GM12878 (cell line): ENCODE measurements around the gene EFNA4.

Source experiments
- ASH2L ChIP-seq: fragments of 300-600, 200-600 bp; sonication (generic); IDR thresholded peaks from 2 replicates; pipeline ENCODE4 v1.6.1; 2017; ENCODE audit warnings: low read depth, mild to moderate bottlenecking, borderline replicate concordance
- ATF7 ChIP-seq: fragments of 450-650 bp; IDR thresholded peaks from 2 replicates; pipeline ENCODE4 v1.6.1; 2016; ENCODE audit warnings: low read depth, mild to moderate bottlenecking
- RELA ChIP-seq: fragments of 450-650 bp; IDR thresholded peaks from 2 replicates; pipeline ENCODE4 v1.8.0; 2014; ENCODE audit warnings: borderline replicate concordance; ENCODE audit not compliant: partially characterized antibody
- SMAD1 ChIP-seq: fragments of 450-650 bp; IDR thresholded peaks from 2 replicates; pipeline ENCODE4 v1.6.1; 2018; ENCODE audit warnings: mild to moderate bottlenecking, low read depth; ENCODE audit not compliant: partially characterized antibody
- SPI1 ChIP-seq: IDR thresholded peaks from 2 replicates; pipeline ENCODE4 v1.6.1; 2011; ENCODE audit warnings: low read depth, mild to moderate bottlenecking, low read length, moderate library complexity, borderline replicate concordance; ENCODE audit not compliant: insufficient read depth
- TAF1 ChIP-seq: IDR thresholded peaks from 2 replicates; pipeline ENCODE4 v1.6.1; 2011; ENCODE audit warnings: mild to moderate bottlenecking, low read depth, low read length, borderline replicate concordance
- TF ChIP-seq, protein P1 (sequence below): IDR thresholded peaks from 2 replicates; pipeline ENCODE4 v1.6.1; 2011; ENCODE audit warnings: borderline replicate concordance, low read depth, mild to moderate bottlenecking, moderate library complexity, low read length; ENCODE audit not compliant: insufficient read depth, poor library complexity, severe bottlenecking
- TF ChIP-seq, protein P2 (sequence below): fragments of 450-650 bp; IDR thresholded peaks from 2 replicates; pipeline ENCODE4 v1.6.1; 2017; ENCODE audit warnings: mild to moderate bottlenecking, moderate library complexity
- TF ChIP-seq, protein P3 (sequence below): fragments of 450-650 bp; IDR thresholded peaks from 2 replicates; pipeline ENCODE4 v1.6.1; 2017; ENCODE audit warnings: borderline replicate concordance
- TF ChIP-seq, protein P4 (sequence below): IDR thresholded peaks from 2 replicates; pipeline ENCODE4 v1.6.1; 2012; ENCODE audit warnings: mild to moderate bottlenecking, low read depth, low read length

DNA sequence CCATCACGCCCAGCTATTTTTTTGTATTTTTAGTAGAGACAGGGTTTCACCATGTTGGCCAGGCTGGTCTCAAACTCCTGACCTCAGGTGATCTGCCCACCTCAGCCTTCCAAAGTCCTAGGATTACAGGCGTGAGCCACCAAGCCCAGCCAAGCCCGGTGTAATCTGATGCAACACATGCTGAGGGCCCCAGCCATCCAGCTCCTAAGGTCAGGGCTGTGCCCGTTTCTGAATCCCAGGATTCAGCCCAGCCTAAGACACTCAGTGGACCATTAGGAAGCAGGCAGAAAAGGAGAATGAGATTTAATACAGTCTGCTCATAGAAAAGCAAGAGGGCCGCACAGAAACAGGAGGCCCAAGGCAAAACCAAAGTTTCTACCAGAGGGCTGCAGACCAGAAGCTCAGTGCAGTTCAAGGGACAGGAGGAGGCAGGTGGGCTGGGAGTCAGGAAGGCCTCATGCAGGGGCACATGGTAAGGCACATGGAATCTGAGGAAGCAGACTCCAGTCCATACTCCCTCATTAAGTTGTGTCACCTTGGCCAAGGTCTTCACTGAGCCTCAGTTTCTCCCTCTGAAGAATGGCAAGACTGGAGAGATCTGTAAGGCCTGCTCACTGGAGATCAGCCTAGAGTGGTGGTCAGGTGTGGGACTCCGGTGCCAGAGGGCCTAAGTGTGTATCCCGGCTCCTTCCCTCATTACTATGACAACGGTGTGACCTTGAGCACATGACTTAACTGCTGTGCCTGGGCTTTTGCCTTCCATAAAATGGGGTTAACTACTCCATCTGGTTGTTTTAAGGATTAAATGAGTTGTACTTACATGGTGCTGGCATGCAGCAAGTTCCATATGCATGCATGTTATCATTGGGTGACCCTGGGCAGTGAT lies 14.8 kb upstream of the EFNA4 start:
- TF ChIP-seq, protein P1, sequence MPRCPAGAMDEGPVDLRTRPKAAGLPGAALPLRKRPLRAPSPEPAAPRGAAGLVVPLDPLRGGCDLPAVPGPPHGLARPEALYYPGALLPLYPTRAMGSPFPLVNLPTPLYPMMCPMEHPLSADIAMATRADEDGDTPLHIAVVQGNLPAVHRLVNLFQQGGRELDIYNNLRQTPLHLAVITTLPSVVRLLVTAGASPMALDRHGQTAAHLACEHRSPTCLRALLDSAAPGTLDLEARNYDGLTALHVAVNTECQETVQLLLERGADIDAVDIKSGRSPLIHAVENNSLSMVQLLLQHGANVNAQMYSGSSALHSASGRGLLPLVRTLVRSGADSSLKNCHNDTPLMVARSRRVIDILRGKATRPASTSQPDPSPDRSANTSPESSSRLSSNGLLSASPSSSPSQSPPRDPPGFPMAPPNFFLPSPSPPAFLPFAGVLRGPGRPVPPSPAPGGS = no peak
- TF ChIP-seq, protein P2, sequence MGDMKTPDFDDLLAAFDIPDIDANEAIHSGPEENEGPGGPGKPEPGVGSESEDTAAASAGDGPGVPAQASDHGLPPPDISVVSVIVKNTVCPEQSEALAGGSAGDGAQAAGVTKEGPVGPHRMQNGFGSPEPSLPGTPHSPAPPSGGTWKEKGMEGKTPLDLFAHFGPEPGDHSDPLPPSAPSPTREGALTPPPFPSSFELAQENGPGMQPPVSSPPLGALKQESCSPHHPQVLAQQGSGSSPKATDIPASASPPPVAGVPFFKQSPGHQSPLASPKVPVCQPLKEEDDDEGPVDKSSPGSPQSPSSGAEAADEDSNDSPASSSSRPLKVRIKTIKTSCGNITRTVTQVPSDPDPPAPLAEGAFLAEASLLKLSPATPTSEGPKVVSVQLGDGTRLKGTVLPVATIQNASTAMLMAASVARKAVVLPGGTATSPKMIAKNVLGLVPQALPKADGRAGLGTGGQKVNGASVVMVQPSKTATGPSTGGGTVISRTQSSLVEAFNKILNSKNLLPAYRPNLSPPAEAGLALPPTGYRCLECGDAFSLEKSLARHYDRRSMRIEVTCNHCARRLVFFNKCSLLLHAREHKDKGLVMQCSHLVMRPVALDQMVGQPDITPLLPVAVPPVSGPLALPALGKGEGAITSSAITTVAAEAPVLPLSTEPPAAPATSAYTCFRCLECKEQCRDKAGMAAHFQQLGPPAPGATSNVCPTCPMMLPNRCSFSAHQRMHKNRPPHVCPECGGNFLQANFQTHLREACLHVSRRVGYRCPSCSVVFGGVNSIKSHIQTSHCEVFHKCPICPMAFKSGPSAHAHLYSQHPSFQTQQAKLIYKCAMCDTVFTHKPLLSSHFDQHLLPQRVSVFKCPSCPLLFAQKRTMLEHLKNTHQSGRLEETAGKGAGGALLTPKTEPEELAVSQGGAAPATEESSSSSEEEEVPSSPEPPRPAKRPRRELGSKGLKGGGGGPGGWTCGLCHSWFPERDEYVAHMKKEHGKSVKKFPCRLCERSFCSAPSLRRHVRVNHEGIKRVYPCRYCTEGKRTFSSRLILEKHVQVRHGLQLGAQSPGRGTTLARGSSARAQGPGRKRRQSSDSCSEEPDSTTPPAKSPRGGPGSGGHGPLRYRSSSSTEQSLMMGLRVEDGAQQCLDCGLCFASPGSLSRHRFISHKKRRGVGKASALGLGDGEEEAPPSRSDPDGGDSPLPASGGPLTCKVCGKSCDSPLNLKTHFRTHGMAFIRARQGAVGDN = no peak
- TF ChIP-seq TAF1 = no peak
- TF ChIP-seq SMAD1 = no peak
- TF ChIP-seq, protein P3, sequence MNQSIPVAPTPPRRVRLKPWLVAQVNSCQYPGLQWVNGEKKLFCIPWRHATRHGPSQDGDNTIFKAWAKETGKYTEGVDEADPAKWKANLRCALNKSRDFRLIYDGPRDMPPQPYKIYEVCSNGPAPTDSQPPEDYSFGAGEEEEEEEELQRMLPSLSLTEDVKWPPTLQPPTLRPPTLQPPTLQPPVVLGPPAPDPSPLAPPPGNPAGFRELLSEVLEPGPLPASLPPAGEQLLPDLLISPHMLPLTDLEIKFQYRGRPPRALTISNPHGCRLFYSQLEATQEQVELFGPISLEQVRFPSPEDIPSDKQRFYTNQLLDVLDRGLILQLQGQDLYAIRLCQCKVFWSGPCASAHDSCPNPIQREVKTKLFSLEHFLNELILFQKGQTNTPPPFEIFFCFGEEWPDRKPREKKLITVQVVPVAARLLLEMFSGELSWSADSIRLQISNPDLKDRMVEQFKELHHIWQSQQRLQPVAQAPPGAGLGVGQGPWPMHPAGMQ = no peak
- no peak for TF ChIP-seq ATF7
- no peak for TF ChIP-seq SPI1
- no peak for TF ChIP-seq RELA
- no peak for TF ChIP-seq ASH2L
- TF ChIP-seq, protein P4, sequence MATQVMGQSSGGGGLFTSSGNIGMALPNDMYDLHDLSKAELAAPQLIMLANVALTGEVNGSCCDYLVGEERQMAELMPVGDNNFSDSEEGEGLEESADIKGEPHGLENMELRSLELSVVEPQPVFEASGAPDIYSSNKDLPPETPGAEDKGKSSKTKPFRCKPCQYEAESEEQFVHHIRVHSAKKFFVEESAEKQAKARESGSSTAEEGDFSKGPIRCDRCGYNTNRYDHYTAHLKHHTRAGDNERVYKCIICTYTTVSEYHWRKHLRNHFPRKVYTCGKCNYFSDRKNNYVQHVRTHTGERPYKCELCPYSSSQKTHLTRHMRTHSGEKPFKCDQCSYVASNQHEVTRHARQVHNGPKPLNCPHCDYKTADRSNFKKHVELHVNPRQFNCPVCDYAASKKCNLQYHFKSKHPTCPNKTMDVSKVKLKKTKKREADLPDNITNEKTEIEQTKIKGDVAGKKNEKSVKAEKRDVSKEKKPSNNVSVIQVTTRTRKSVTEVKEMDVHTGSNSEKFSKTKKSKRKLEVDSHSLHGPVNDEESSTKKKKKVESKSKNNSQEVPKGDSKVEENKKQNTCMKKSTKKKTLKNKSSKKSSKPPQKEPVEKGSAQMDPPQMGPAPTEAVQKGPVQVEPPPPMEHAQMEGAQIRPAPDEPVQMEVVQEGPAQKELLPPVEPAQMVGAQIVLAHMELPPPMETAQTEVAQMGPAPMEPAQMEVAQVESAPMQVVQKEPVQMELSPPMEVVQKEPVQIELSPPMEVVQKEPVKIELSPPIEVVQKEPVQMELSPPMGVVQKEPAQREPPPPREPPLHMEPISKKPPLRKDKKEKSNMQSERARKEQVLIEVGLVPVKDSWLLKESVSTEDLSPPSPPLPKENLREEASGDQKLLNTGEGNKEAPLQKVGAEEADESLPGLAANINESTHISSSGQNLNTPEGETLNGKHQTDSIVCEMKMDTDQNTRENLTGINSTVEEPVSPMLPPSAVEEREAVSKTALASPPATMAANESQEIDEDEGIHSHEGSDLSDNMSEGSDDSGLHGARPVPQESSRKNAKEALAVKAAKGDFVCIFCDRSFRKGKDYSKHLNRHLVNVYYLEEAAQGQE = no peak
